ENCODE data around the gene PF4V1.

The PF4V1 gene

GRCh38 chr4:73894001-73894400 is 40.9 kb downstream of the PF4V1 start:
- Histone ChIP-seq H3K9me2 (replicated peaks; ENCODE audit: insufficient read depth, low read length) (no peaks in the 10 kb centered on the region), H4K20me1 (ENCODE audit: insufficient read depth, low read length) (no peaks in the 10 kb centered on the region), H3K4me1 (ENCODE audit: low read length) (peaks cover 12% of the 10 kb centered on the region), H3K79me2 (ENCODE audit: low read length) (no peaks in the 10 kb centered on the region), H3F3A (ENCODE audit: insufficient read depth, low read length) (no peaks in the 10 kb centered on the region), H2AFZ (ENCODE audit: low read length) (no peak overlapping the region), H3K27ac (ENCODE audit: low read length) (no peak overlapping the region), H3K9me3 (replicated peaks; ENCODE audit: insufficient read depth, low read length) (no peaks in the 10 kb centered on the region), H3K9ac (ENCODE audit: low read length) (no peak overlapping the region), H3K4me2 (ENCODE audit: low read depth, low read length) (no peak overlapping the region), H3K4me3 (ENCODE audit: low read length) (no peak overlapping the region), H3K27me3 (replicated peaks; ENCODE audit: insufficient read depth, low read length) (no peaks in the 10 kb centered on the region), H3K36me3 (replicated peaks; ENCODE audit: insufficient read depth, low read length) (no peaks in the 10 kb centered on the region)
- no peak for TF ChIP-seq EZH2phosphoT487 (IDR thresholded peaks at IDR 0.05; ENCODE audit: low read length)
- TF ChIP-seq EZH2 (optimal IDR thresholded peaks at IDR 0.05; ENCODE audit: low read depth, low read length): no peak
- no peak for TF ChIP-seq CTCF (IDR thresholded peaks at IDR 0.05; ENCODE audit: low read length)
- no peak for DNase-seq

- no peaks in the 10 kb centered on the region for H3K79me2 ChIP-seq (ENCODE audit: low read length)
- H3K27ac ChIP-seq (ENCODE audit: low read length): no peak overlapping the region
- H3K4me2 ChIP-seq (ENCODE audit: low read depth, low read length): no peak overlapping the region
- no peaks in the 10 kb centered on the region for H3K9me2 ChIP-seq (replicated peaks; ENCODE audit: insufficient read depth, low read length)
- peaks cover 12% of the 10 kb centered on the region for H3K4me1 ChIP-seq (ENCODE audit: low read length)
- H3K36me3 ChIP-seq (replicated peaks; ENCODE audit: insufficient read depth, low read length): no peaks in the 10 kb centered on the region
- no peaks in the 10 kb centered on the region for H3K27me3 ChIP-seq (replicated peaks; ENCODE audit: insufficient read depth, low read length)
- no peak for DNase-seq
- no peaks in the 10 kb centered on the region for H3F3A ChIP-seq (ENCODE audit: insufficient read depth, low read length)
- H3K9me3 ChIP-seq (replicated peaks; ENCODE audit: insufficient read depth, low read length): no peaks in the 10 kb centered on the region
- no peak overlapping the region for H3K9ac ChIP-seq (ENCODE audit: low read length)
- TF ChIP-seq EZH2 (optimal IDR thresholded peaks at IDR 0.05; ENCODE audit: low read depth, low read length) (no peak), EZH2phosphoT487 (IDR thresholded peaks at IDR 0.05; ENCODE audit: low read length) (no peak), CTCF (IDR thresholded peaks at IDR 0.05; ENCODE audit: low read length) (no peak)
- H2AFZ ChIP-seq (ENCODE audit: low read length): no peak overlapping the region
- no peaks in the 10 kb centered on the region for H4K20me1 ChIP-seq (ENCODE audit: insufficient read depth, low read length)
- no peak overlapping the region for H3K4me3 ChIP-seq (ENCODE audit: low read length)
Observed at GRCh38 chr4:73895201-73896175, 42.4 kb downstream of the PF4V1 start.

- H3K9me2 ChIP-seq (replicated peaks; ENCODE audit: insufficient read depth, low read length): no peaks in the 10 kb centered on the region
- no peaks in the 10 kb centered on the region for H3K79me2 ChIP-seq (ENCODE audit: low read length)
- H3K4me3 ChIP-seq (ENCODE audit: low read length): no peak overlapping the region
- H3K36me3 ChIP-seq (replicated peaks; ENCODE audit: insufficient read depth, low read length): no peaks in the 10 kb centered on the region
- TF ChIP-seq EZH2phosphoT487 (IDR thresholded peaks at IDR 0.05; ENCODE audit: low read length): no peak
- H3K4me2 ChIP-seq (ENCODE audit: low read depth, low read length): no peak overlapping the region
- DNase-seq: no peak
- no peaks in the 10 kb centered on the region for H3K9me3 ChIP-seq (replicated peaks; ENCODE audit: insufficient read depth, low read length)
- H3K9ac ChIP-seq (ENCODE audit: low read length): no peak overlapping the region
- H3K27ac ChIP-seq (ENCODE audit: low read length): no peak overlapping the region
- no peak overlapping the region for H2AFZ ChIP-seq (ENCODE audit: low read length)
- H3K27me3 ChIP-seq (replicated peaks; ENCODE audit: insufficient read depth, low read length): no peaks in the 10 kb centered on the region
- H4K20me1 ChIP-seq (ENCODE audit: insufficient read depth, low read length): no peaks in the 10 kb centered on the region
- H3F3A ChIP-seq (ENCODE audit: insufficient read depth, low read length): no peaks in the 10 kb centered on the region
- peaks cover 12% of the 10 kb centered on the region for H3K4me1 ChIP-seq (ENCODE audit: low read length)
Observed at GRCh38 chr4:73896416-73896815, 43.3 kb downstream of the PF4V1 start.

Measured in MM.1S (cell line).